LNCaP clone FGC (cell line): Measurements from ENCODE around the gene NRXN3.

Source experiments
- DNase-seq: peaks from one replicate; pipeline ENCODE4 v3.0.0-alpha.2; 2011; ENCODE audit warnings: low read depth
- H3K4me3 ChIP-seq: 2 replicates; pipeline ENCODE4 v1.5.1; 2011; ENCODE audit warnings: mild to moderate bottlenecking, low read depth, low read length, control low read depth
- TF ChIP-seq, protein P1 (sequence below): IDR thresholded peaks from 2 replicates; pipeline ENCODE4 v1.5.1; 2012; ENCODE audit warnings: mild to moderate bottlenecking; ENCODE audit not compliant: control insufficient read depth, insufficient read depth; ENCODE audit errors: extremely low read depth

Gene NRXN3

DNA sequence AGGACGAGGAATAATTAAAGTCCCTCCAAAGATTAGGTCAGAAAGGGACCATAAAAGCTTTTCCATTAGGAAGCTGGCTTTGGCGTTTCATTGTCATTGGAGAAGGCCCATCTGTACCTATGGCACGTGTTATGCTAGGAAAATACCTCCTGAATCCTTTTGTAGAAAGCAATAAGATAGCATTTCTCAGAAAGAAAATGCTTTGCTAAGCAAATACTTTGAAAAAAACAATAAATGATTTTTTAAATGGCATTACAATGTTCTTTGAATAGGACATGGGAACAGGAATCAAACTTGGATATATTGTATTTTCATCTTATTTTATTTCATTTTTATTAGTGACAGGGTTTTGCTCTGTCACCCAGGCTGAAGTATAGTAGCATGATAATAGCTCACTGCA, 967.7 kb downstream of the NRXN3 start:
- H3K4me3 ChIP-seq: no peak overlapping the region
- no peak for DNase-seq
- TF ChIP-seq, protein P1, sequence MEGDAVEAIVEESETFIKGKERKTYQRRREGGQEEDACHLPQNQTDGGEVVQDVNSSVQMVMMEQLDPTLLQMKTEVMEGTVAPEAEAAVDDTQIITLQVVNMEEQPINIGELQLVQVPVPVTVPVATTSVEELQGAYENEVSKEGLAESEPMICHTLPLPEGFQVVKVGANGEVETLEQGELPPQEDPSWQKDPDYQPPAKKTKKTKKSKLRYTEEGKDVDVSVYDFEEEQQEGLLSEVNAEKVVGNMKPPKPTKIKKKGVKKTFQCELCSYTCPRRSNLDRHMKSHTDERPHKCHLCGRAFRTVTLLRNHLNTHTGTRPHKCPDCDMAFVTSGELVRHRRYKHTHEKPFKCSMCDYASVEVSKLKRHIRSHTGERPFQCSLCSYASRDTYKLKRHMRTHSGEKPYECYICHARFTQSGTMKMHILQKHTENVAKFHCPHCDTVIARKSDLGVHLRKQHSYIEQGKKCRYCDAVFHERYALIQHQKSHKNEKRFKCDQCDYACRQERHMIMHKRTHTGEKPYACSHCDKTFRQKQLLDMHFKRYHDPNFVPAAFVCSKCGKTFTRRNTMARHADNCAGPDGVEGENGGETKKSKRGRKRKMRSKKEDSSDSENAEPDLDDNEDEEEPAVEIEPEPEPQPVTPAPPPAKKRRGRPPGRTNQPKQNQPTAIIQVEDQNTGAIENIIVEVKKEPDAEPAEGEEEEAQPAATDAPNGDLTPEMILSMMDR: no peak

DNA sequence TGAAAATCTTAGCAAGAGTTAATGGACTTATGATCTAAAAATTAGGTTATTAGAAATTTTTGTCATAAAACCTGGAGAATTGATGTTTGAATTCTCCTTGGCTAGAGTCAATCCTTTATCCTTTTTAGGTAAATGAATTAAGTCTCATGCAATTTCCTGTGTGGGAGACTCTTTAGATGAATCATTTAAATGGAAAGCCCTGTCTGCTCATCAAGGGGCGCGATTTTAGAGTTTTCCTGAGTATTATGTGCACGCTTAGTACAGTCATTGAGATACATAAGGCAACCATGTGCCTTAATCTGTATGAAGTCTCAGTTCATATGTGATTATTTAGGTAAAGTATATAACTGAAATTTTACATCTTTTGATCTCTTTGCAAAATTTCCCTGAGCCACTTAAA, 974.7 kb downstream of the NRXN3 start:
- TF ChIP-seq, protein P1: no peak
- no peak for DNase-seq
- H3K4me3 ChIP-seq: no peak overlapping the region

DNA sequence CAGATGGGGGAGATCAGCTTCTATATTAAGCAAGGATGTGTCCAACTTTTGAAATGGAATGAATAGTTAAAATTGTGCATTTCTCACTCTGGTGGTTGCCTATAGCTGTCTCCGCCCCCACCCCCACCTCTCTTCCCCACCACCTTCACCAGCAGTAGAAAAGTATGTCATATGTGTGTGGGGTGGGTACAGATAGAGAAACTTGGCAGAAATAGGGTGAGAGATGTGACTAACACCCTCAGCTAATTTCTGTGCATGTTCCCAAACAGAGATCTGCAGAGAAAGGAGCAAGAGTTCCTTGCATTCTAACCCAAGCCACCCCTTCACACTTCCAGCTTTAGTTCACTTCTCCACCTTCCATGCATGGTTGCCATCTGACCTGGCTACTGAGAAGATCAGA, 980.1 kb downstream of the NRXN3 start:
- no peak for DNase-seq
- TF ChIP-seq, protein P1: no peak
- no peak overlapping the region for H3K4me3 ChIP-seq

DNA sequence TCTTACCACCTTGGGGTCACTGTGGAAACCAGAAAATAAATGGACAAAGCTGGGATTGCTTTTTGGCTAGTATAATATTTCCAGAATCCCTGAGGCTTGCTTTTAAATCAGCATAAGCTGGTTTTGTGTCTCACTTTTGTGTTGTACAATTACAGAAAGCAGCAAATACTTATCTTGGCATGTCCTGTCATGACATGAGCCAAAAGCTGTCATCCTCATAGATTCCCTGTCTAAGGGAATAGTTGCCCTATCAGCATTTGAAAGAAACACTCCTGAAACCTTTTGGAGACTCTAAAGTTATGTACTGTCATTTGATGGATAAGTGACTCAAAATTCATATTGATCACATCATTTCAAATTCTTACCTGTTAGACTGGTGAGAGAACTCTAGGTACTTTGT, 987.2 kb downstream of the NRXN3 start:
- no peak overlapping the region for H3K4me3 ChIP-seq
- TF ChIP-seq, protein P1: no peak
- DNase-seq: no peak

DNA sequence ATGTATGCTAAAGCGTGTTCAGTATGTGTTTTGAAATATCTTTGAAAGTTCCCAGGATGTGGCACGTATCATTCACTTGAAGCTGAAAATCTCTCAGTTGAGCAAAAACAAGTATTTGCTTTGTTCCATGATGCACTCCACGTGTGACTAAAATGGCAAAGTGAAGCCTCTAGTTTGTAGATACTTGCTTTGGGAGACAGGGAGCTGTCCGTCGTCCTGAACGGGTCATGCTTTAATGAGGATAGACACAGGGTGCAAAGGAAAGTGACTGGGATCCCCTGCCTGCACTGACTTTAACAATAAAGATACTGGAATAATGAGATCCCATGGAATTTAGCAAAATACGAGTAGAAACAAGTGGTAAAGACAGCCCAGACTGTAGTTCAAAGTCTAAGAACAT, 991.4 kb downstream of the NRXN3 start:
- DNase-seq: no peak
- TF ChIP-seq, protein P1: no peak
- no peak overlapping the region for H3K4me3 ChIP-seq

DNA sequence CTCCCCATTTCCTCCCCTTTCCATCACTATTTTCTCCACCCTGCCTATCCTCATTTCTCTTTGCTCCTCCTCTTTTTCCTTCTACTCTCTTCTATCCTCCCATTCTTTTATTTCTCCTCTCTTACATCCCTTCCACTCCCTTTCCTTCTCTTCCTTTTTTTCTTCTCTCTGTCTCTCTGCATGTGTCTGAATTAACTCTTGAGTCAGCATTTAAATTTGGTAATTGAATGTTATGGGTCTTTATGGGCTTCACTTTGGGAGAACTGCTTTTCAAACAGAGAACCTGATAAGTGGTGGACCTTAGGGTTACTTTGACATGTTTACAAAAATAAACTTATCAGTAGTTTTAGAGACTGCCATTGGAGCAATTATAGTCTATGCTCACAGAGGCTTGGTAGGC, 992.7 kb downstream of the NRXN3 start:
- no peak for DNase-seq
- TF ChIP-seq, protein P1: no peak

DNA sequence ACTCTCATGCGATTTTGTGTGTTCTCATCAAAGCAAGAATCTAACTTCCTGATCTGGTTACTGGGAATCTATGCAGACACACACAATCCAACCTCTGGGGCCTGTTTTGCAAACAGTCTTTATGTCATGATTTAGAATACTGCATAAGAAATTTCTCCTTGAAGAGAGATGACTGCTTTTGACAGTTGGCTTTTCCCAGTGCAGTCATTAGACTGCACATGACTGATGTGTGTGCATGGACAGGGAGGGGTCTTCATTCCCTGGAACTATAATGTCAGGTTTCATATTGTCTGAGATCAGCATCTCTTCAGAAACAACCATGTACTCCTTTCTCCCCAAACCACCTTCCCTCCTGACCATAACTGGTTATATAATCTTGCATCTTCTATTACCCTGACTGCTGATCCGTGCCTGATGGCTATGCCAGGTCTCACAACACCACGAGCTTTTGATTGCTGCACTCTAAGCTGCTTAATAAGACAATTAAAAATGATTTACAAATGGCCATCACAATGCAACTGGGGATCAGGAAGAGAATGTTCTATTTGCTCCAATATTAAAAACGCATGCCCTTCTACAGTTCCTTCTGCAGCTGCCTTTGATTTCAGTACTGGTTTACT, 995.4 kb downstream of the NRXN3 start:
- H3K4me3 ChIP-seq: no peak overlapping the region
- TF ChIP-seq, protein P1: no peak
- DNase-seq: no peak

More for the DNA sequence above, 992.7 kb downstream of the NRXN3 start:
- no peak overlapping the region for H3K4me3 ChIP-seq
